ENCODE results near the gene PIBF1. TPM values are rescaled to one million over a fixed set of nuclear protein-coding genes. Genes with fewer than 3 reads are reported as not detected.

PIBF1 gene
- total and polyA plus RNA-seq, 10 of the 15 experiments (the other 5 are each of a cell fraction or from before 2014, with no cell fraction given), result 6.4 to 24.5 (median 11.1) TPM

DNA sequence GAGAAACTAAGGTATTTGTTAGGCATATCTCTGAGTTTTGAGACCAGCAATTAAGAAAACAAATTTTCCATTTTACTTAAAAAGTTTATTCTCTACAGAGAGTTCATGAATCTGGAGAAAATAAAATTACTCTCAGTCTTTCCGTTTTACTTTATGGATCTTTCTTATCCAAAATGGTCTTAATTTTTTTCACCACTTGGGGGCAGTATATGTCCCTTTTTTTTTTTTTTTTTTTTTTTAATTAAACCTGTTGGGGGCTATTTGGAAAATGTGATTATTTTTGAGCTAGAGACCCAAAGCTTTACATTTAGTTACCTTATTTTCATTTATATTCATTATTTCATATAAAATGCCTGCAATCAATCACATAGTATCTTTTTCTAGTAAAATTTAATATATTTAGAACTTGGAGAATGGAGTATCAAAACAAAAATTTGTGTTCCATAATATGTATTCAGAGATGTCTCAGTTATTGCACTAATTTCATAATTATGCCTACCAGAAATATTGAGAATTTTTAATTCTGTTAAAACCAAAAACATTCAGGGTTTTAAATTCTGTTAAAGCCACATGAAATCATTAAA is 27.1 kb downstream of the PIBF1 start:
- H3K4me1 ChIP-seq (ENCODE audit: control insufficient read depth, insufficient read depth, low read length), result no peaks in the 10 kb centered on the region
- H3K79me2 ChIP-seq (ENCODE audit: control insufficient read depth, insufficient read depth, low read length), result no peaks in the 10 kb centered on the region
- H3K4me3 ChIP-seq, result no peak overlapping the region
- H3K36me3 ChIP-seq (ENCODE audit: control insufficient read depth in 2 of 2, insufficient read depth in 2 of 2, low read length in 1 of 2), result peaks cover 0 to 9% of the 10 kb centered on the region in 2 experiments
- CTCF ChIA-PET, result interaction anchor here (0.5 to 2.6 kb wide), 8 partner anchors 10 to 90 kb away, joined by 3 to 19 read pairs (median 4); no protein-coding TSS in a partner anchor
- TF ChIP-seq SMAD1 (IDR thresholded peaks at IDR 0.05; ENCODE audit: low read depth, partially characterized antibody), result no peak
- no peak for TF ChIP-seq POLR2A (IDR thresholded peaks at IDR 0.05; ENCODE audit: low read depth, low read length)
- no peak for TF ChIP-seq IKZF1 (conservative IDR thresholded peaks at IDR 0.05)
- TF ChIP-seq, protein P1, sequence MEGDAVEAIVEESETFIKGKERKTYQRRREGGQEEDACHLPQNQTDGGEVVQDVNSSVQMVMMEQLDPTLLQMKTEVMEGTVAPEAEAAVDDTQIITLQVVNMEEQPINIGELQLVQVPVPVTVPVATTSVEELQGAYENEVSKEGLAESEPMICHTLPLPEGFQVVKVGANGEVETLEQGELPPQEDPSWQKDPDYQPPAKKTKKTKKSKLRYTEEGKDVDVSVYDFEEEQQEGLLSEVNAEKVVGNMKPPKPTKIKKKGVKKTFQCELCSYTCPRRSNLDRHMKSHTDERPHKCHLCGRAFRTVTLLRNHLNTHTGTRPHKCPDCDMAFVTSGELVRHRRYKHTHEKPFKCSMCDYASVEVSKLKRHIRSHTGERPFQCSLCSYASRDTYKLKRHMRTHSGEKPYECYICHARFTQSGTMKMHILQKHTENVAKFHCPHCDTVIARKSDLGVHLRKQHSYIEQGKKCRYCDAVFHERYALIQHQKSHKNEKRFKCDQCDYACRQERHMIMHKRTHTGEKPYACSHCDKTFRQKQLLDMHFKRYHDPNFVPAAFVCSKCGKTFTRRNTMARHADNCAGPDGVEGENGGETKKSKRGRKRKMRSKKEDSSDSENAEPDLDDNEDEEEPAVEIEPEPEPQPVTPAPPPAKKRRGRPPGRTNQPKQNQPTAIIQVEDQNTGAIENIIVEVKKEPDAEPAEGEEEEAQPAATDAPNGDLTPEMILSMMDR (IDR thresholded peaks at IDR 0.05 in 2 of 3, conservative IDR thresholded peaks at IDR 0.05 in 1 of 3; ENCODE audit: control insufficient read depth in 2 of 3, extremely low read depth in 1 of 3, insufficient read depth in 1 of 3, low read depth in 3 of 3, low read length in 3 of 3), result peak in 2 of 3 experiments; percentile 32 to 48; a peak in 4 of 6 replicates
- TF ChIP-seq RAD21 (IDR thresholded peaks at IDR 0.05; ENCODE audit: insufficient read depth, low read depth, low read length), result peak; percentile 31; the same call in 1 of the 2 replicates
- no peak for TF ChIP-seq RAD51 (IDR thresholded peaks at IDR 0.05)
- TF ChIP-seq ZNF384 (IDR thresholded peaks at IDR 0.05; ENCODE audit: borderline replicate concordance, low read depth, low read length), result peak; percentile 97
- TF ChIP-seq PML (IDR thresholded peaks at IDR 0.05; ENCODE audit: low read length), result no peak
- no peak for TF ChIP-seq KDM1A (IDR thresholded peaks at IDR 0.05; ENCODE audit: borderline replicate concordance)
- TF ChIP-seq ZZZ3 (IDR thresholded peaks at IDR 0.05; ENCODE audit: control insufficient read depth, insufficient read length, low read depth), result no peak
- no peak overlapping the region for H3K4me2 ChIP-seq (ENCODE audit: control insufficient read depth, insufficient read depth)
- no TSS peak for BruUV-seq (replicated peaks)
- intact Hi-C loops (cut with micrococcal nuclease; ENCODE audit: unreplicated experiment) (no loop called here), in situ Hi-C loops (cut with MboI) (loop anchor here (10.0 to 25.0 kb wide), 2 partner anchors 603 to 906 kb away; no protein-coding TSS in a partner anchor)
- no peak overlapping the region for H2AFZ ChIP-seq (ENCODE audit: control insufficient read depth, low read depth, low read length)
- H3K27me3 ChIP-seq (replicated peaks in 1 of 2; ENCODE audit: control insufficient read depth in 2 of 2, insufficient read depth in 2 of 2, low read length in 1 of 2), result no peaks in the 10 kb centered on the region
- 8% methylated on average over 1 of the region's 1 CpG for WGBS (ENCODE audit: insufficient coverage, insufficient replicate concordance, low lambda C conversion rate, missing lambda C conversion rate)
- POLR2A ChIA-PET, result interaction anchor here (0.6 to 0.7 kb wide), 2 partner anchors 8 to 57 kb away, joined by 6 to 9 read pairs; no protein-coding TSS in a partner anchor
- no peaks in the 10 kb centered on the region; the same call in 2 of the 3 replicates for H3K9me3 ChIP-seq (replicated peaks; ENCODE audit: control insufficient read depth, insufficient read depth, low read length)
- SMC1A ChIA-PET (ENCODE audit: uncharacterized antibody, unreplicated experiment), result interaction anchor here (0.7 to 1.6 kb wide), 5 partner anchors 10 to 899 kb away, joined by 3 to 5 read pairs (median 4); no protein-coding TSS in a partner anchor
- RAD21 ChIA-PET (ENCODE audit: unreplicated experiment), result interaction anchor here (0.6 to 0.7 kb wide), 3 partner anchors 22 to 252 kb away, joined by 3 to 4 read pairs (median 3); no protein-coding TSS in a partner anchor
- no peak overlapping the region for H3K27ac ChIP-seq (ENCODE audit: control insufficient read depth, insufficient read depth)
- FAIRE-seq (peak; percentile 7), DNase-seq (ENCODE audit: low read depth, low spot score) (no peak), ATAC-seq (peak; percentile 26; the same call in 1 of the 3 replicates)
- no peaks in the 10 kb centered on the region for H4K20me1 ChIP-seq (ENCODE audit: control insufficient read depth, insufficient read depth)
- H3K9ac ChIP-seq (ENCODE audit: control insufficient read depth, insufficient read depth, low read length), result no peak overlapping the region

Data from GM12878 (cell line).